ENCODE data around the gene TRNT1. TPM values are rescaled to one million over a fixed set of nuclear protein-coding genes. Genes with fewer than 3 reads are reported as not detected.

The TRNT1 gene
- total RNA-seq, 1 experiment from 2014 or later, result 21.4 TPM

- no peaks in the 10 kb centered on the region for H3K27me3 ChIP-seq (ENCODE audit: insufficient read depth, low read length)
- peaks cover 62% of the 10 kb centered on the region for H3K79me2 ChIP-seq (ENCODE audit: insufficient read depth, low read length)
- no peak overlapping the region for H3K4me3 ChIP-seq (replicated peaks in 1 of 2; ENCODE audit: low read depth in 1 of 2, low read length in 2 of 2)
- CTCF ChIA-PET, result no interaction called here
- no peaks in the 10 kb centered on the region for H3K4me1 ChIP-seq (ENCODE audit: control insufficient read depth in 1 of 2, insufficient read depth in 2 of 2, low read length in 2 of 2)
- H3K9me3 ChIP-seq (ENCODE audit: control insufficient read depth in 1 of 2, insufficient read depth in 1 of 2, low read depth in 1 of 2, low read length in 2 of 2), result no peaks in the 10 kb centered on the region
- H3K9ac ChIP-seq (ENCODE audit: low read length), result no peak overlapping the region
- POLR2A ChIA-PET, result no interaction called here
- RAD21 ChIA-PET (ENCODE audit: low non-redundant PET in 1 of 2, low total read pairs in 2 of 2, uncharacterized antibody in 2 of 2, unreplicated experiment in 2 of 2), result no interaction called here
- intact Hi-C loops (cut with micrococcal nuclease), result no loop called here
- no peaks in the 10 kb centered on the region for H3K9me2 ChIP-seq (ENCODE audit: insufficient read depth)
- no TSS peak for BruUV-seq (replicated peaks)
- peaks cover 58 to 59% of the 10 kb centered on the region in 2 experiments for H3K36me3 ChIP-seq (ENCODE audit: control insufficient read depth in 1 of 2, insufficient read depth in 2 of 2, low read length in 2 of 2)
- H2AFZ ChIP-seq (ENCODE audit: low read depth, low read length, poor library complexity, severe bottlenecking), result no peak overlapping the region
- H3K27ac ChIP-seq (ENCODE audit: low read depth, low read length), result no peak overlapping the region
- no peak for TF ChIP-seq REST (IDR thresholded peaks at IDR 0.05; ENCODE audit: low read depth)
- TF ChIP-seq ZBTB33 (IDR thresholded peaks at IDR 0.05; ENCODE audit: extremely low read depth, insufficient replicate concordance, low read length), result no peak
- no peak for TF ChIP-seq RAD21 (IDR thresholded peaks at IDR 0.05; ENCODE audit: low read depth)
- no peak for TF ChIP-seq CEBPB (IDR thresholded peaks at IDR 0.05; ENCODE audit: low read depth)
- no peak for TF ChIP-seq ELF1 (IDR thresholded peaks at IDR 0.05; ENCODE audit: borderline replicate concordance, low read depth)
- no peak for TF ChIP-seq POLR2AphosphoS5 (IDR thresholded peaks at IDR 0.05; ENCODE audit: low read depth, low read length)
- no peak for TF ChIP-seq POLR2A (IDR thresholded peaks at IDR 0.05; ENCODE audit: borderline replicate concordance, extremely low read depth, insufficient read depth, insufficient read length)
- no peak for TF ChIP-seq CTCF (IDR thresholded peaks at IDR 0.05 in 2 of 3, conservative IDR thresholded peaks at IDR 0.05 in 1 of 3; ENCODE audit: borderline replicate concordance in 1 of 3, insufficient read depth in 1 of 3, low read depth in 2 of 3, low read length in 2 of 3)
- no peak for TF ChIP-seq ATF3 (IDR thresholded peaks at IDR 0.05)
- TF ChIP-seq CBX3 (IDR thresholded peaks at IDR 0.05; ENCODE audit: low read depth), result no peak
- ATAC-seq (no peak), DNase-seq (ENCODE audit: low read depth, low spot score) (no peak)
- H3K4me2 ChIP-seq (ENCODE audit: low read length), result no peak overlapping the region
- peaks cover 9% of the 10 kb centered on the region; the same call in 1 of the 2 replicates for H4K20me1 ChIP-seq (ENCODE audit: insufficient read depth)
Measured at GRCh38 chr3:3141939-3142338, 15.2 kb downstream of the TRNT1 start.
